Measurements from ENCODE around the gene ZNF469. TPM values are rescaled to one million over a fixed set of nuclear protein-coding genes. Genes with fewer than 3 reads are reported as not detected.
"Not testable (repeated sequence)": the region's sequence is repeated elsewhere in the genome, so short reads cannot be mapped to it uniquely, and the experiment has no call there.

The ZNF469 gene
- polyA plus RNA-seq, 3 donors, result 0.91 to 1.0 (median 0.99) TPM

GRCh38 chr16:88405216-88406060, 22.7 kb downstream of the ZNF469 start:
- no peak for DNase-seq (ENCODE audit: low read depth in 3 of 3, low spot score in 2 of 3)

GRCh38 chr16:88406096-88407041, 23.6 kb downstream of the ZNF469 start:
- no peak for DNase-seq (ENCODE audit: low read depth in 3 of 3, low spot score in 2 of 3)

- no peak for DNase-seq (ENCODE audit: low read depth in 3 of 3, low spot score in 2 of 3)
Measured at GRCh38 chr16:88407042-88407420, 24.3 kb downstream of the ZNF469 start.

GRCh38 chr16:88407807-88408206, 25.0 kb downstream of the ZNF469 start:
- no peak for DNase-seq (ENCODE audit: low read depth in 3 of 3, low spot score in 2 of 3)

GRCh38 chr16:88408561-88409142, 25.9 kb downstream of the ZNF469 start:
- DNase-seq (ENCODE audit: low read depth in 3 of 3, low spot score in 2 of 3), result no peak

- no peak for DNase-seq (ENCODE audit: low read depth in 3 of 3, low spot score in 2 of 3)
Measured at GRCh38 chr16:88409296-88410065, 26.7 kb downstream of the ZNF469 start.

- DNase-seq (ENCODE audit: low read depth in 3 of 3, low spot score in 2 of 3), result not testable (repeated sequence)
Measured at GRCh38 chr16:88410297-88410968, 27.7 kb downstream of the ZNF469 start.

GRCh38 chr16:88411951-88412576, 29.3 kb downstream of the ZNF469 start:
- no peak for DNase-seq (ENCODE audit: low read depth in 3 of 3, low spot score in 2 of 3)

GRCh38 chr16:88412766-88413165, 30.0 kb downstream of the ZNF469 start:
- no peak for DNase-seq (ENCODE audit: low read depth in 3 of 3, low spot score in 2 of 3)

- DNase-seq (ENCODE audit: low read depth in 3 of 3, low spot score in 2 of 3), result no peak
Measured at GRCh38 chr16:88413231-88413630, 30.5 kb downstream of the ZNF469 start.

- DNase-seq (ENCODE audit: low read depth in 3 of 3, low spot score in 2 of 3), result no peak
Measured at GRCh38 chr16:88413631-88414030, 30.9 kb downstream of the ZNF469 start.

GRCh38 chr16:88414521-88415380, 32.0 kb downstream of the ZNF469 start:
- DNase-seq (ENCODE audit: low read depth in 3 of 3, low spot score in 2 of 3), result no peak

GRCh38 chr16:88415381-88415705, 32.6 kb downstream of the ZNF469 start:
- no peak for DNase-seq (ENCODE audit: low read depth in 3 of 3, low spot score in 2 of 3)

GRCh38 chr16:88415713-88416323, 33.1 kb downstream of the ZNF469 start:
- DNase-seq (ENCODE audit: low read depth in 3 of 3, low spot score in 2 of 3), result no peak

GRCh38 chr16:88416686-88417085, 33.9 kb downstream of the ZNF469 start:
- no peak for DNase-seq (ENCODE audit: low read depth in 3 of 3, low spot score in 2 of 3)

- no peak for DNase-seq (ENCODE audit: low read depth in 3 of 3, low spot score in 2 of 3)
Measured at GRCh38 chr16:88417684-88418476, 35.1 kb downstream of the ZNF469 start.

- no peak for DNase-seq (ENCODE audit: low read depth in 3 of 3, low spot score in 2 of 3)
Measured at GRCh38 chr16:88418869-88419268, 36.1 kb downstream of the ZNF469 start.
